ENCODE measurements around the gene CD160.

Gene CD160

DNA sequence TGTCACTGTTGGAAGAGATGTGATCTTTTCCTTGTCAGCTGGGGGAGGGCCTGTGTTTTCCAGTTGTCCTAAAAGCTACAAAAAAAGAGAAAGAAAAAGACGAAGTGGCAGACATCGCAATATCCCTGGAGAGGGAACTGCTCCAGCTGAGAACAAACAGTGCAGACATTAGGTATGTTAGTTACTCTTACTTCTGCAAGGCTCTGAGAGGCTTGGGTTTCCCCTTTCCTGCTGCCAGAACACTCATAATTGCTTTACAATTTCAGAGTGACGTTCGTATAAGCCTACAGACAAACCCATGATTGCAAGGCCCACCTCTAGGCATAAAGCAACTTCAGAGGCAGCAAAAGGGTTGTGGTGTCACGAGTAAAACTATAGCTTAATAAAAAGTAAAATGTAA, 31.1 kb downstream of the CD160 start:
- DNase-seq, result no peak
- Histone ChIP-seq H3K9ac (ENCODE audit: low read depth, low read length) (no peak overlapping the region), H3K4me3 (ENCODE audit: low read depth in 1 of 2, low read length in 2 of 2) (no peak overlapping the region), H3K27me3 (ENCODE audit: insufficient read depth, low read length, poor library complexity) (no peaks in the 10 kb centered on the region), H3K36me3 (ENCODE audit: insufficient read depth, low read length) (peaks cover 72% of the 10 kb centered on the region), H3K9me3 (ENCODE audit: insufficient read depth, low read length, severe bottlenecking) (no peaks in the 10 kb centered on the region), H3K27ac (ENCODE audit: low read length) (no peak overlapping the region), H2AFZ (ENCODE audit: low read depth, low read length) (no peak overlapping the region), H3K79me2 (ENCODE audit: insufficient read depth, low read length) (no peaks in the 10 kb centered on the region), H4K20me1 (ENCODE audit: insufficient read depth, low read length) (no peaks in the 10 kb centered on the region), H3K4me2 (ENCODE audit: insufficient read depth, low read length) (no peak overlapping the region), H3K4me1 (ENCODE audit: insufficient read depth, low read length) (no peaks in the 10 kb centered on the region)
- TF ChIP-seq, protein P1, sequence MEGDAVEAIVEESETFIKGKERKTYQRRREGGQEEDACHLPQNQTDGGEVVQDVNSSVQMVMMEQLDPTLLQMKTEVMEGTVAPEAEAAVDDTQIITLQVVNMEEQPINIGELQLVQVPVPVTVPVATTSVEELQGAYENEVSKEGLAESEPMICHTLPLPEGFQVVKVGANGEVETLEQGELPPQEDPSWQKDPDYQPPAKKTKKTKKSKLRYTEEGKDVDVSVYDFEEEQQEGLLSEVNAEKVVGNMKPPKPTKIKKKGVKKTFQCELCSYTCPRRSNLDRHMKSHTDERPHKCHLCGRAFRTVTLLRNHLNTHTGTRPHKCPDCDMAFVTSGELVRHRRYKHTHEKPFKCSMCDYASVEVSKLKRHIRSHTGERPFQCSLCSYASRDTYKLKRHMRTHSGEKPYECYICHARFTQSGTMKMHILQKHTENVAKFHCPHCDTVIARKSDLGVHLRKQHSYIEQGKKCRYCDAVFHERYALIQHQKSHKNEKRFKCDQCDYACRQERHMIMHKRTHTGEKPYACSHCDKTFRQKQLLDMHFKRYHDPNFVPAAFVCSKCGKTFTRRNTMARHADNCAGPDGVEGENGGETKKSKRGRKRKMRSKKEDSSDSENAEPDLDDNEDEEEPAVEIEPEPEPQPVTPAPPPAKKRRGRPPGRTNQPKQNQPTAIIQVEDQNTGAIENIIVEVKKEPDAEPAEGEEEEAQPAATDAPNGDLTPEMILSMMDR (IDR thresholded peaks at IDR 0.05; ENCODE audit: borderline replicate concordance, extremely low read depth, low read length, poor library complexity, severe bottlenecking), result no peak
- TF ChIP-seq EZH2 (IDR thresholded peaks at IDR 0.05; ENCODE audit: borderline replicate concordance, low read depth, low read length, severe bottlenecking), result no peak
- ATAC-seq (ENCODE audit: insufficient read depth, low read depth), result no peak

- Histone ChIP-seq H3K4me3 (ENCODE audit: low read depth in 1 of 2, low read length in 2 of 2) (no peak overlapping the region), H3K27me3 (ENCODE audit: insufficient read depth, low read length, poor library complexity) (no peaks in the 10 kb centered on the region), H3K4me1 (ENCODE audit: insufficient read depth, low read length) (no peaks in the 10 kb centered on the region), H4K20me1 (ENCODE audit: insufficient read depth, low read length) (no peaks in the 10 kb centered on the region), H3K79me2 (ENCODE audit: insufficient read depth, low read length) (no peaks in the 10 kb centered on the region), H3K9ac (ENCODE audit: low read depth, low read length) (no peak overlapping the region), H2AFZ (ENCODE audit: low read depth, low read length) (no peak overlapping the region), H3K27ac (ENCODE audit: low read length) (no peak overlapping the region), H3K4me2 (ENCODE audit: insufficient read depth, low read length) (no peak overlapping the region), H3K36me3 (ENCODE audit: insufficient read depth, low read length) (peaks cover 72% of the 10 kb centered on the region), H3K9me3 (ENCODE audit: insufficient read depth, low read length, severe bottlenecking) (no peaks in the 10 kb centered on the region)
- DNase-seq, result no peak
- no peak for TF ChIP-seq EZH2 (IDR thresholded peaks at IDR 0.05; ENCODE audit: borderline replicate concordance, low read depth, low read length, severe bottlenecking)
- no peak for ATAC-seq (ENCODE audit: insufficient read depth, low read depth)
These were observed 32.3 kb downstream of the CD160 start for GRCh38 chr1:145751491-145752037.

DNA sequence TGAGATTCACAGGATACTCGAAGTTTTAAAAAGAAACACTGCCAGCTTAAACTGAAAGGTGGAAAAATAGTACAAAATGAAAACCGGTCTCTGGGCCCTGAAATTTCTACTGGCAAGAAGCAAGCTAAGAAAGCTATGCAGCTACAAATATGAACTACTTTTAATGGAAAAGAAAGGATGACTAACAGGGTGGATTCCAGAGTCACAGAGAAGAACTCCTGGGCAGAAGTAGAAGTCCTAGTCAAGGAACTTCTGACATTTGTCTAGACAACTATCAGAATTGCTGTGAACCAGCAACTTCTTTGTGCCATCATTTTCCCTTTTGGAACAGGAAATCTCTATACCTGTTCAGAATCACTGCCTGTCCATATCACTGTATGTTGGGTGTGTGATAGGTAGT, 38.1 kb downstream of the CD160 start:
- Histone ChIP-seq H3K9me3 (ENCODE audit: insufficient read depth, low read length, severe bottlenecking) (peaks cover 12% of the 10 kb centered on the region), H3K9ac (ENCODE audit: low read depth, low read length) (no peak overlapping the region), H2AFZ (ENCODE audit: low read depth, low read length) (no peak overlapping the region), H3K36me3 (ENCODE audit: insufficient read depth, low read length) (peaks cover 66% of the 10 kb centered on the region), H3K4me3 (ENCODE audit: low read depth in 1 of 2, low read length in 2 of 2) (no peak overlapping the region), H3K4me2 (ENCODE audit: insufficient read depth, low read length) (no peak overlapping the region), H3K27me3 (ENCODE audit: insufficient read depth, low read length, poor library complexity) (no peaks in the 10 kb centered on the region), H3K4me1 (ENCODE audit: insufficient read depth, low read length) (no peaks in the 10 kb centered on the region), H3K27ac (ENCODE audit: low read length) (no peak overlapping the region), H3K79me2 (ENCODE audit: insufficient read depth, low read length) (no peaks in the 10 kb centered on the region), H4K20me1 (ENCODE audit: insufficient read depth, low read length) (no peaks in the 10 kb centered on the region)
- no peak for DNase-seq
- no peak for ATAC-seq (ENCODE audit: insufficient read depth, low read depth)
- TF ChIP-seq, protein P1 (IDR thresholded peaks at IDR 0.05; ENCODE audit: borderline replicate concordance, extremely low read depth, low read length, poor library complexity, severe bottlenecking), result no peak
- TF ChIP-seq EZH2 (IDR thresholded peaks at IDR 0.05; ENCODE audit: borderline replicate concordance, low read depth, low read length, severe bottlenecking), result no peak

DNA sequence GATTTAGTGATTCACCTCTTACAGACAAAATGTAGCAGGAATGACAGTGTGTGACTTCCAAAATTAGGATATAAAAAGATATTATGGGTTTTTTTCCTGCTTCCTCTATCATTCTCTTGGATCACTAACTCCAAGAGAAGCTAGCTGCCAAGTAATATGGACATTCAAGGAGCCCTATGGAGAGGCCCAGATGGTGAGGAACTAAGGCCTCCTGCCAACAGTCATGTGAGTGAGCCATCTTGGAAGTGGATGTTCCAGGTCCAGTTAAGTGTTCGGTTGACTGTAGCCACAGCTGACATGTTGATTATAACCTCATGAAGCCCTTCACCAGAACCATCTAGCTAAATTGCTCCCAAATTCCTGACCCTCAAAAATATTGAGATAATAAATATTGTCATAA, 38.8 kb downstream of the CD160 start:
- Histone ChIP-seq H4K20me1 (ENCODE audit: insufficient read depth, low read length) (no peaks in the 10 kb centered on the region), H3K9ac (ENCODE audit: low read depth, low read length) (no peak overlapping the region), H3K4me2 (ENCODE audit: insufficient read depth, low read length) (no peak overlapping the region), H3K36me3 (ENCODE audit: insufficient read depth, low read length) (peaks cover 66% of the 10 kb centered on the region), H3K4me1 (ENCODE audit: insufficient read depth, low read length) (no peaks in the 10 kb centered on the region), H3K79me2 (ENCODE audit: insufficient read depth, low read length) (no peaks in the 10 kb centered on the region), H2AFZ (ENCODE audit: low read depth, low read length) (no peak overlapping the region), H3K27me3 (ENCODE audit: insufficient read depth, low read length, poor library complexity) (no peaks in the 10 kb centered on the region), H3K9me3 (ENCODE audit: insufficient read depth, low read length, severe bottlenecking) (peaks cover 18% of the 10 kb centered on the region), H3K27ac (ENCODE audit: low read length) (no peak overlapping the region), H3K4me3 (ENCODE audit: low read depth in 1 of 2, low read length in 2 of 2) (no peak overlapping the region)
- TF ChIP-seq EZH2 (IDR thresholded peaks at IDR 0.05; ENCODE audit: borderline replicate concordance, low read depth, low read length, severe bottlenecking), result no peak
- TF ChIP-seq, protein P1 (IDR thresholded peaks at IDR 0.05; ENCODE audit: borderline replicate concordance, extremely low read depth, low read length, poor library complexity, severe bottlenecking), result no peak
- ATAC-seq (ENCODE audit: insufficient read depth, low read depth) (no peak), DNase-seq (no peak)
